PC-3 (cell line): Measurements from ENCODE around the gene ALDH2. TPM values are rescaled to one million over a fixed set of nuclear protein-coding genes. Genes with fewer than 3 reads are reported as not detected.

Experiments used
- ATAC-seq: fragments of 200-7000 bp; cut with Tn5 transposase; 2 replicates; pipeline ENCODE4 v1.9.1; 2020; ENCODE audit warnings: mild to moderate bottlenecking, moderate library complexity
- BruUV-seq: library from RNA; stranded (reverse); fragments of 400-500 nt; replicated peaks from 2 replicates; lab custom pipeline; 2021; lab: Mats Ljungman, UMichigan
- CTCF ChIA-PET: fragments of 300-600 bp; sonication (Branson Sonifier 250); formaldehyde crosslinking; loops from one replicate; lab custom pipeline; 2022; ENCODE audit warnings: antibody characterized with exemption; lab: Charles Lee
- POLR2A ChIA-PET: fragments of 300-600 bp; sonication (Branson Sonifier 250); formaldehyde crosslinking; loops from one replicate; lab custom pipeline; 2022; ENCODE audit warnings: antibody characterized with exemption; ENCODE audit not compliant: unreplicated experiment; lab: Charles Lee
- DNase-seq: peaks from one replicate; pipeline ENCODE4 v3.0.0-alpha.2; 2015
- H2AFZ ChIP-seq: fragments of 300-600 bp; sonication (generic); 2 replicates; pipeline ENCODE4 v1.6.0; 2016; ENCODE audit warnings: antibody characterized with exemption, low read length
- H3F3A ChIP-seq: fragments of 300-600 bp; sonication (generic); one replicate; pipeline ENCODE4 v1.6.0; 2017; ENCODE audit warnings: antibody characterized with exemption, low read length, control low read depth, mild to moderate bottlenecking; ENCODE audit not compliant: unreplicated experiment
- H3K27ac ChIP-seq: fragments of 300-600 bp; sonication (generic); 2 replicates; pipeline ENCODE4 v1.5.1; 2016; ENCODE audit warnings: mild to moderate bottlenecking, low read length
- H3K27me3 ChIP-seq: fragments of 300-600 bp; sonication (generic); 2 replicates; pipeline ENCODE4 v1.6.1; 2016; ENCODE audit warnings: low read length, mixed read lengths
- H3K36me3 ChIP-seq: fragments of 300-600 bp; sonication (generic); 2 replicates; pipeline ENCODE4 v1.6.1; 2016; ENCODE audit warnings: low read depth, mixed run types, low read length, mixed read lengths
- H3K4me1 ChIP-seq: fragments of 300-600 bp; sonication (generic); 2 replicates; pipeline ENCODE4 v1.5.1; 2016; ENCODE audit warnings: low read length; ENCODE audit not compliant: insufficient read depth
- H3K4me2 ChIP-seq: fragments of 300-600 bp; sonication (generic); 2 replicates; pipeline ENCODE4 v1.6.0; 2016; ENCODE audit warnings: low read length
- H3K4me3 ChIP-seq: fragments of 300-600 bp; sonication (generic); 2 replicates; pipeline ENCODE4 v1.5.1; 2016; ENCODE audit warnings: mild to moderate bottlenecking, low read length, mixed read lengths
- H3K79me2 ChIP-seq: fragments of 300-600 bp; sonication (generic); 2 replicates; pipeline ENCODE4 v1.6.1; 2017; ENCODE audit warnings: low read length, mixed read lengths
- H3K9ac ChIP-seq: fragments of 300-600 bp; sonication (generic); 2 replicates; pipeline ENCODE4 v1.6.0; 2016; ENCODE audit warnings: mild to moderate bottlenecking, low read length
- H3K9me2 ChIP-seq: fragments of 300-600 bp; sonication (generic); replicated peaks from 2 replicates; pipeline ENCODE4 v1.6.1; 2016; ENCODE audit warnings: mixed run types, low read length, mixed read lengths
- H3K9me3 ChIP-seq: fragments of 300-600 bp; sonication (generic); 2 replicates; pipeline ENCODE4 v1.6.1; 2016; ENCODE audit warnings: low read length, mixed read lengths
- H4K20me1 ChIP-seq: fragments of 300-600 bp; sonication (generic); 2 replicates; pipeline ENCODE4 v1.6.1; 2016; ENCODE audit warnings: low read length, mixed read lengths
- EZH2 ChIP-seq: fragments of 300-600 bp; sonication (generic); IDR thresholded peaks from one replicate; pipeline ENCODE4 v1.6.1; 2017; ENCODE audit warnings: antibody characterized with exemption, mild to moderate bottlenecking, low read length; ENCODE audit not compliant: unreplicated experiment
- EZH2phosphoT487 ChIP-seq: fragments of 300-600 bp; sonication (generic); IDR thresholded peaks from 2 replicates; pipeline ENCODE4 v1.6.1; 2018; ENCODE audit warnings: mild to moderate bottlenecking, antibody characterized with exemption, low read length, borderline replicate concordance
- intact Hi-C: fragments of 100-400 bp; cut with micrococcal nuclease; formaldehyde crosslinking; loops from 2 replicates; pipeline ENCODE4 v1.9.0; 2023
- total RNA-seq: library from RNA; depleted of rRNA; stranded (reverse); fragments of >200 nt; gene quantifications from 2 replicates; pipeline ENCODE4 v1.2.3, GENCODE V29; 2014
- TF ChIP-seq, protein P1 (sequence below): fragments of 300-600 bp; sonication (generic); conservative IDR thresholded peaks from 2 replicates; pipeline ENCODE4 v1.5.1; 2017; ENCODE audit warnings: antibody characterized with exemption, low read depth, mild to moderate bottlenecking, low read length

ALDH2 gene
- total RNA-seq, 1 experiment from 2014 or later, result 2.0 TPM

DNA sequence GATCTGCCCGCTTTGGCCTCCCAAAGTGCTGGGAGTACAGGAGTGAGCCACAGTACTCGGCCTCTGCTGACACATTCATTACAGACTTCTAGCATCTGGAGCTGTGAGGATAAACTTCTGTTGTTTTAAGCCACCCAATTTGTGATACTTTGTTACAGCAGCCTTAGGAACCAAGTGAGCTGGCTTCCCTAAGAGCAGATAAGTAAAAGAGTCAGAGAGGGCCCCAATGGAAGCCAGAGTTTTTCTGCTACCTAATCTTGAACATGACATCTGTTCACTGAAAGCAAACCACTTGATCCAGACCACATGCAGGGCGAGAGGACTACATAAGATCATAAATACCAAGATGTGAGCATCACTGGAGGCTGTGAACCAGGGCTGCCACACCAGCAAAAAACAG lies 71.6 kb downstream of the ALDH2 start:
- no peak overlapping the region for H3K4me2 ChIP-seq
- no peak overlapping the region for H3K9ac ChIP-seq
- ATAC-seq, result no peak
- BruUV-seq, result no TSS peak
- H3K27ac ChIP-seq, result no peak overlapping the region
- no peak overlapping the region for H2AFZ ChIP-seq
- no peaks in the 10 kb centered on the region for H3F3A ChIP-seq
- H3K27me3 ChIP-seq, result no peaks in the 10 kb centered on the region
- no peak for TF ChIP-seq EZH2
- H3K4me1 ChIP-seq, result peaks cover 13% of the 10 kb centered on the region
- H3K36me3 ChIP-seq, result no peaks in the 10 kb centered on the region; the same call in 1 of the 2 replicates
- intact Hi-C loops, result no loop called here
- H3K9me2 ChIP-seq, result no peaks in the 10 kb centered on the region
- ChIA-PET CTCF (interaction anchor here (1.2 kb wide), 1 partner anchor 145 kb away, joined by 3 read pairs; no protein-coding TSS in a partner anchor), POLR2A (no interaction called here)
- H3K9me3 ChIP-seq, result no peaks in the 10 kb centered on the region
- no peak overlapping the region for H3K4me3 ChIP-seq
- no peak for DNase-seq
- H3K79me2 ChIP-seq, result peaks cover 35% of the 10 kb centered on the region
- H4K20me1 ChIP-seq, result 0 out of 2 replicates have a peak, but pooled peaks cover 6% of the 10 kb centered on the region

DNA sequence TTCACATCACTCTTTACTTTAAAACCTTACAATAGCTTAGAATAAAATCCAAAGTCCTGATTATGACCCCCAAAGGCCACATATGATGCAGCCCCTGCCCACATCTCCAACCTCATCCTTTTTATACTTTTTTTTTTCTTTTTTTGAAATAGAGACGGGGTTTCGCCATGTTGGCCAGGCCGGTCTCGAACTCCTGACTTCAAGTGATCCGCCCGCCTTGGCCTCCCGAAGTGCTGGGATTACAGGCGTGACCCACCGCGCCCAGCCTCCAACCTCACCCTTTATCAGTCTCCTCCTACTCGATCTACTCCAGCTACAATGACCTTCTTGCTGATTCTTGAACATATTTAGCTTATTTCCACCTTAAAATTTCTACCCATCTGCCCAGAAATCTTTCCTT lies 74.1 kb downstream of the ALDH2 start:
- peaks cover 19% of the 10 kb centered on the region for H3K4me1 ChIP-seq
- 0 out of 2 replicates have a peak, but pooled peaks cover 6% of the 10 kb centered on the region for H4K20me1 ChIP-seq
- no peak for ATAC-seq
- ChIA-PET CTCF (interaction anchor here (0.5 kb wide), 1 partner anchor 589 kb away, joined by 4 read pairs; no protein-coding TSS in a partner anchor), POLR2A (no interaction called here)
- H3K79me2 ChIP-seq, result peaks cover 60% of the 10 kb centered on the region
- no peaks in the 10 kb centered on the region; the same call in 1 of the 2 replicates for H3K36me3 ChIP-seq
- TF ChIP-seq, protein P1, sequence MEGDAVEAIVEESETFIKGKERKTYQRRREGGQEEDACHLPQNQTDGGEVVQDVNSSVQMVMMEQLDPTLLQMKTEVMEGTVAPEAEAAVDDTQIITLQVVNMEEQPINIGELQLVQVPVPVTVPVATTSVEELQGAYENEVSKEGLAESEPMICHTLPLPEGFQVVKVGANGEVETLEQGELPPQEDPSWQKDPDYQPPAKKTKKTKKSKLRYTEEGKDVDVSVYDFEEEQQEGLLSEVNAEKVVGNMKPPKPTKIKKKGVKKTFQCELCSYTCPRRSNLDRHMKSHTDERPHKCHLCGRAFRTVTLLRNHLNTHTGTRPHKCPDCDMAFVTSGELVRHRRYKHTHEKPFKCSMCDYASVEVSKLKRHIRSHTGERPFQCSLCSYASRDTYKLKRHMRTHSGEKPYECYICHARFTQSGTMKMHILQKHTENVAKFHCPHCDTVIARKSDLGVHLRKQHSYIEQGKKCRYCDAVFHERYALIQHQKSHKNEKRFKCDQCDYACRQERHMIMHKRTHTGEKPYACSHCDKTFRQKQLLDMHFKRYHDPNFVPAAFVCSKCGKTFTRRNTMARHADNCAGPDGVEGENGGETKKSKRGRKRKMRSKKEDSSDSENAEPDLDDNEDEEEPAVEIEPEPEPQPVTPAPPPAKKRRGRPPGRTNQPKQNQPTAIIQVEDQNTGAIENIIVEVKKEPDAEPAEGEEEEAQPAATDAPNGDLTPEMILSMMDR, result no peak
- TF ChIP-seq EZH2, result no peak
- TF ChIP-seq EZH2phosphoT487, result no peak
- no peaks in the 10 kb centered on the region for H3K9me2 ChIP-seq
- no peak overlapping the region for H3K27ac ChIP-seq
- intact Hi-C loops, result loop anchor here (5.0 kb wide), 1 partner anchor 171 kb away; the partner anchor contains the start of genes ERP29 and TMEM116
- H3K9me3 ChIP-seq, result no peaks in the 10 kb centered on the region
- H3K4me3 ChIP-seq, result peak overlapping the region; percentile 74
- no peak overlapping the region for H2AFZ ChIP-seq
- no TSS peak for BruUV-seq
- no peaks in the 10 kb centered on the region for H3K27me3 ChIP-seq
- peak overlapping the region; percentile 89 for H3K4me2 ChIP-seq
- no peaks in the 10 kb centered on the region for H3F3A ChIP-seq
- DNase-seq, result no peak
- H3K9ac ChIP-seq, result peak overlapping the region; percentile 96

DNA sequence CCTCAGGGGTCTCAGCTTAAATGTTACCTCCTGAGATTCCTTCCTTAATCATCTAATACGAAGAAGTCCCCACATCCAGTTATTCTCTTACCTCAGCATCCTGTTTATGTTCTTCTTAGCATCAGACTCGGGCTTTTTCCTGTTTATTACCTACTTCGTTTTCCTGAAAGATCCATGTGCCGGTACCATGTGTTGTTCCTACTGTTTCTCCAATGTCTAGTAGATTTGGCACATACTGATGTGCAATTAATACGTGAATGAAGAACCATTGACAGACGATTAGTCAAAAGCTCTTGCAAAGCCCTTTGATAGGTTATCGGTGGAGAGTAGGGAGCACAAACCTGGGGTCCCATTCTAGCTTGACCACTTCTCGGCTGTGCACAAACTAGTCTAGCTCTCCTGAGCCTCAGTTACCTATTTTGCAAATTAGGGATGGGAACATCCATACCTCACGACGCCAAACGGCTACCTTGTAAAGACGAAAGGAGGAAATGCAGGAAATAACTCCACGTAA lies 74.6 kb downstream of the ALDH2 start:
- peak overlapping the region; percentile 96 for H3K9ac ChIP-seq
- H3K36me3 ChIP-seq, result no peaks in the 10 kb centered on the region; the same call in 1 of the 2 replicates
- ATAC-seq (peak; percentile 0; the same call in 1 of the 2 replicates), DNase-seq (peak; percentile 11)
- TSS peak; percentile 91 for BruUV-seq
- TF ChIP-seq EZH2 (no peak), EZH2phosphoT487 (no peak)
- TF ChIP-seq, protein P1, result no peak
- no peaks in the 10 kb centered on the region for H3K9me2 ChIP-seq
- ChIA-PET CTCF (interaction anchor here (0.5 kb wide), 1 partner anchor 589 kb away, joined by 4 read pairs; no protein-coding TSS in a partner anchor), POLR2A (interaction anchor here (0.6 to 0.7 kb wide), 2 partner anchors 160 to 188 kb away, joined by 3 read pairs; no protein-coding TSS in a partner anchor)
- peaks cover 64% of the 10 kb centered on the region for H3K79me2 ChIP-seq
- intact Hi-C loops, result loop anchor here (5.0 kb wide), 1 partner anchor 171 kb away; the partner anchor contains the start of genes ERP29 and TMEM116
- H3K9me3 ChIP-seq, result no peaks in the 10 kb centered on the region
- peak overlapping the region; percentile 75 for H2AFZ ChIP-seq
- peak overlapping the region; percentile 67 for H3K27ac ChIP-seq
- peaks cover 24% of the 10 kb centered on the region for H3K4me1 ChIP-seq
- 0 out of 2 replicates have a peak, but pooled peaks cover 6% of the 10 kb centered on the region for H4K20me1 ChIP-seq
- H3K4me3 ChIP-seq, result peak overlapping the region; percentile 74
- no peaks in the 10 kb centered on the region for H3F3A ChIP-seq
- no peaks in the 10 kb centered on the region for H3K27me3 ChIP-seq
- H3K4me2 ChIP-seq, result peak overlapping the region; percentile 89
